Progenitor cell of endocrine pancreas (in vitro differentiated cells): ENCODE measurements around the gene ZNF592. TPM values are rescaled to one million over a fixed set of nuclear protein-coding genes. Genes with fewer than 3 reads are reported as not detected.

ENCODE experiments used
- DNase-seq: peaks from one replicate; pipeline ENCODE4 v3.0.0; 2021; ENCODE audit warnings: low spot score; ENCODE audit not compliant: unreplicated experiment
- H3K27ac Mint-ChIP-seq: 2 replicates; pipeline ENCODE4 v1.8.0; 2021; ENCODE audit warnings: mild to moderate bottlenecking, moderate library complexity, mixed read lengths
- H3K27me3 Mint-ChIP-seq: 2 replicates; pipeline ENCODE4 v1.8.0; 2021; ENCODE audit warnings: mixed read lengths
- H3K36me3 Mint-ChIP-seq: 2 replicates; pipeline ENCODE4 v1.8.0; 2022; ENCODE audit warnings: mixed read lengths; ENCODE audit not compliant: insufficient read depth
- H3K4me1 Mint-ChIP-seq: 2 replicates; pipeline ENCODE4 v1.8.0; 2021; ENCODE audit warnings: low read depth, mixed read lengths
- H3K4me3 Mint-ChIP-seq: 2 replicates; pipeline ENCODE4 v1.8.0; 2021; ENCODE audit warnings: low read depth, mild to moderate bottlenecking, moderate library complexity, mixed read lengths
- H3K9me3 Mint-ChIP-seq: 2 replicates; pipeline ENCODE4 v1.8.0; 2021; ENCODE audit warnings: low read depth, mixed read lengths
- CTCF ChIP-seq: fragments of 200-600 bp; sonication (generic); IDR thresholded peaks from one replicate; pipeline ENCODE4 v1.5.0; 2021; ENCODE audit warnings: antibody characterized with exemption, mild to moderate bottlenecking; ENCODE audit not compliant: unreplicated experiment
- total RNA-seq: library from RNA; stranded (reverse); gene quantifications from 2 replicates; pipeline ENCODE4 v1.2.1, GENCODE V29; 2021

ZNF592 gene
- total RNA-seq, 1 donor from 2014 or later, result 40.5 TPM

- Mint-ChIP-seq H3K4me1 (peaks cover 27% of the 10 kb centered on the region), H3K27me3 (no peaks in the 10 kb centered on the region), H3K9me3 (no peaks in the 10 kb centered on the region), H3K27ac (peak overlapping the region; percentile 38), H3K36me3 (no peaks in the 10 kb centered on the region), H3K4me3 (no peak overlapping the region)
- no peak for DNase-seq
- no peak for TF ChIP-seq CTCF
Measured at GRCh38 chr15:84737005-84737404, 11.4 kb upstream of the ZNF592 start.

- no peak overlapping the region for H3K4me3 Mint-ChIP-seq
- peaks cover 10% of the 10 kb centered on the region for H3K4me1 Mint-ChIP-seq
- TF ChIP-seq CTCF, result no peak
- no peak for DNase-seq
- no peaks in the 10 kb centered on the region for H3K27me3 Mint-ChIP-seq
- peak overlapping the region; percentile 35 for H3K27ac Mint-ChIP-seq
- no peaks in the 10 kb centered on the region for H3K9me3 Mint-ChIP-seq
- H3K36me3 Mint-ChIP-seq, result no peaks in the 10 kb centered on the region
Measured at GRCh38 chr15:84740691-84741090, 7.7 kb upstream of the ZNF592 start.

- Mint-ChIP-seq H3K4me3 (no peak overlapping the region), H3K36me3 (no peaks in the 10 kb centered on the region), H3K27ac (peak overlapping the region; percentile 35), H3K4me1 (peaks cover 10% of the 10 kb centered on the region), H3K27me3 (no peaks in the 10 kb centered on the region), H3K9me3 (no peaks in the 10 kb centered on the region)
- DNase-seq, result no peak
- TF ChIP-seq CTCF, result no peak
Measured at GRCh38 chr15:84741121-84741520, 7.3 kb upstream of the ZNF592 start.

- H3K9me3 Mint-ChIP-seq, result no peaks in the 10 kb centered on the region
- H3K4me3 Mint-ChIP-seq, result peak overlapping the region; percentile 93
- H3K27ac Mint-ChIP-seq, result peak overlapping the region; percentile 98
- H3K4me1 Mint-ChIP-seq, result peaks cover 40% of the 10 kb centered on the region
- no peaks in the 10 kb centered on the region for H3K27me3 Mint-ChIP-seq
- no peaks in the 10 kb centered on the region for H3K36me3 Mint-ChIP-seq
- TF ChIP-seq CTCF, result peak; percentile 26
- DNase-seq, result peak; percentile 64
Measured at GRCh38 chr15:84747416-84748273, 747 bp upstream of the ZNF592 start.

GRCh38 chr15:84749111-84749991 lies 959 bp downstream of the ZNF592 start:
- TF ChIP-seq CTCF, result peak; percentile 10
- Mint-ChIP-seq H3K27me3 (no peaks in the 10 kb centered on the region), H3K27ac (peak overlapping the region; percentile 96), H3K9me3 (no peaks in the 10 kb centered on the region), H3K4me1 (peaks cover 52% of the 10 kb centered on the region), H3K36me3 (no peaks in the 10 kb centered on the region), H3K4me3 (peak overlapping the region; percentile 95)
- no peak for DNase-seq
